GM12878 (cell line): ENCODE measurements around the gene NUDT1. TPM values are rescaled to one million over a fixed set of nuclear protein-coding genes. Genes with fewer than 3 reads are reported as not detected.

ENCODE experiments used
- ATAC-seq: fragments of 200-7000 bp; cut with Tn5 transposase; 3 replicates; pipeline ENCODE4 v1.9.1; 2020; ENCODE audit warnings: mild to moderate bottlenecking, moderate library complexity
- Bru-seq: library from RNA; stranded (reverse); fragments of 400-500 nt; gene quantifications from one replicate; lab custom pipeline; 2021; lab: Mats Ljungman, UMichigan
- BruChase-seq, 2 experiments: library from RNA; stranded (reverse); fragments of 400-500 nt; gene quantifications; one replicate each; lab custom pipeline; 2021; lab: Mats Ljungman, UMichigan
- BruUV-seq: library from RNA; stranded (reverse); fragments of 400-500 nt; replicated peaks from 2 replicates; lab custom pipeline; 2021; lab: Mats Ljungman, UMichigan
- CTCF ChIA-PET: fragments of 300-600 bp; sonication (Branson Sonifier 250); formaldehyde crosslinking; extraction: SDS; loops from one replicate; lab custom pipeline; 2021; ENCODE audit warnings: inconsistent platforms; lab: Yijun Ruan, JAX
- POLR2A ChIA-PET: fragments of 350-600 bp; formaldehyde crosslinking; extraction: SDS; loops from one replicate; lab custom pipeline; 2021; ENCODE audit warnings: inconsistent platforms; lab: Charles Lee
- RAD21 ChIA-PET: fragments of 300-600 bp; sonication (Branson Sonifier 250); formaldehyde crosslinking; loops from one replicate; lab custom pipeline; 2023; ENCODE audit warnings: antibody characterized with exemption; ENCODE audit not compliant: unreplicated experiment; lab: Charles Lee
- SMC1A ChIA-PET: fragments of 300-600 bp; sonication (Branson Sonifier 250); formaldehyde crosslinking; loops from one replicate; lab custom pipeline; 2023; ENCODE audit not compliant: unreplicated experiment, uncharacterized antibody; lab: Charles Lee
- DNase-seq: peaks from one replicate; pipeline ENCODE4 v3.0.0-alpha.2; 2011; ENCODE audit warnings: low read depth, low spot score
- FAIRE-seq: peaks from 3 replicates; lab custom pipeline; 2011; peaks lifted over from hg19 to GRCh38; lab: Jason Lieb, UNC
- H2AFZ ChIP-seq: 2 replicates; pipeline ENCODE4 v1.6.0; 2011; ENCODE audit warnings: low read depth, low read length, control low read depth; ENCODE audit not compliant: control insufficient read depth
- H3K27ac ChIP-seq: 2 replicates; pipeline ENCODE4 v1.5.1; 2011; ENCODE audit warnings: control low read depth; ENCODE audit not compliant: control insufficient read depth, insufficient read depth
- H3K27me3 ChIP-seq, 2 experiments: replicated peaks in 1 of 2; 2 replicates each; pipeline versions ENCODE4 v1.6.0 to v1.6.1; 2011; ENCODE audit warnings: low read length in 1 of 2; ENCODE audit not compliant: control insufficient read depth in 2 of 2, insufficient read depth in 2 of 2
- H3K36me3 ChIP-seq, 2 experiments: 2 replicates each; pipeline ENCODE4 v1.5.1; 2011; ENCODE audit warnings: low read length in 1 of 2; ENCODE audit not compliant: control insufficient read depth in 2 of 2, insufficient read depth in 2 of 2
- H3K4me1 ChIP-seq: 2 replicates; pipeline ENCODE4 v1.6.1; 2011; ENCODE audit warnings: mild to moderate bottlenecking, low read length, moderate library complexity, mixed read lengths; ENCODE audit not compliant: control insufficient read depth, insufficient read depth
- H3K4me2 ChIP-seq: 2 replicates; pipeline ENCODE4 v1.6.0; 2011; ENCODE audit warnings: control low read depth; ENCODE audit not compliant: control insufficient read depth, insufficient read depth
- H3K4me3 ChIP-seq: fragments of 200-600 bp; sonication (generic); 2 replicates; pipeline ENCODE4 v1.5.1; 2016
- H3K79me2 ChIP-seq: 2 replicates; pipeline ENCODE4 v1.6.0; 2011; ENCODE audit warnings: low read length; ENCODE audit not compliant: control insufficient read depth, insufficient read depth
- H3K9ac ChIP-seq: 2 replicates; pipeline ENCODE4 v1.8.0; 2011; ENCODE audit warnings: low read length, control low read depth, mixed read lengths; ENCODE audit not compliant: control insufficient read depth, insufficient read depth
- H3K9me3 ChIP-seq: replicated peaks from 3 replicates; pipeline ENCODE4 v1.5.1; 2011; ENCODE audit warnings: mild to moderate bottlenecking, low read length; ENCODE audit not compliant: control insufficient read depth, insufficient read depth
- H4K20me1 ChIP-seq: 2 replicates; pipeline ENCODE4 v1.6.0; 2011; ENCODE audit not compliant: control insufficient read depth, insufficient read depth
- BACH1 ChIP-seq: fragments of 450-650 bp; IDR thresholded peaks from 2 replicates; pipeline ENCODE4 v1.6.1; 2017; ENCODE audit warnings: mild to moderate bottlenecking, borderline replicate concordance
- BHLHE40 ChIP-seq, 2 experiments: fragments of 450-650 bp in 1 of 2; IDR thresholded peaks; 2 replicates each; pipeline ENCODE4 v1.6.1; 2011 to 2017; ENCODE audit warnings: low read depth in 2 of 2, borderline replicate concordance in 1 of 2, improper control_type of control experiment in 1 of 2, low read length in 1 of 2, mild to moderate bottlenecking in 1 of 2
- HCFC1 ChIP-seq: fragments of 150-350 bp; IDR thresholded peaks from 2 replicates; pipeline ENCODE4 v1.6.1; 2014; ENCODE audit warnings: low read length
- MEF2B ChIP-seq: fragments of 450-650 bp; IDR thresholded peaks from 2 replicates; pipeline ENCODE4 v1.6.1; 2018; ENCODE audit warnings: mild to moderate bottlenecking, moderate library complexity; ENCODE audit not compliant: partially characterized antibody, poor library complexity, severe bottlenecking
- PML ChIP-seq: IDR thresholded peaks from 2 replicates; pipeline ENCODE4 v1.6.1; 2012; ENCODE audit warnings: low read length, inconsistent platforms
- POLR2AphosphoS2 ChIP-seq: IDR thresholded peaks from 2 replicates; pipeline ENCODE4 v1.6.1; 2011; ENCODE audit warnings: low read depth, mild to moderate bottlenecking, low read length, improper control_type of control experiment, moderate library complexity
- RELA ChIP-seq: fragments of 450-650 bp; IDR thresholded peaks from 2 replicates; pipeline ENCODE4 v1.8.0; 2014; ENCODE audit warnings: borderline replicate concordance; ENCODE audit not compliant: partially characterized antibody
- ZBTB11 ChIP-seq: fragments of 450-650 bp; formaldehyde crosslinking; IDR thresholded peaks from 2 replicates; pipeline ENCODE4 v1.5.0; 2022; ENCODE audit warnings: mild to moderate bottlenecking, missing genetic modification characterization
- ZNF207 ChIP-seq: fragments of 450-650 bp; IDR thresholded peaks from 2 replicates; pipeline ENCODE4 v1.6.1; 2014; ENCODE audit warnings: antibody characterized with exemption, mild to moderate bottlenecking, borderline replicate concordance
- ZNF622 ChIP-seq: fragments of 450-650 bp; IDR thresholded peaks from 2 replicates; pipeline ENCODE4 v1.6.1; 2017; ENCODE audit warnings: mild to moderate bottlenecking, inconsistent platforms
- WGBS: methylation state at CpG from one replicate; pipeline ENCODE4 v1.1.6; 2016; ENCODE audit warnings: low lambda C conversion rate; ENCODE audit not compliant: insufficient replicate concordance, insufficient coverage; ENCODE audit errors: missing lambda C conversion rate; 5-methylcytosine and 5-hydroxymethylcytosine counted together
- in situ Hi-C: fragments of 300-500 bp; cut with MboI; formaldehyde crosslinking; loops from 9 replicates; pipeline ENCODE4 v1.14.3; 2018; ENCODE audit warnings: mixed read lengths
- intact Hi-C: fragments of 100-400 bp; cut with micrococcal nuclease; formaldehyde crosslinking; loops from one replicate; pipeline ENCODE4 v1.14.2; 2022; ENCODE audit not compliant: unreplicated experiment
- long read RNA-seq, 2 experiments: library from polyadenylated mRNA; unstranded; transcript quantifications; one replicate each; pipeline ENCODE4 v2.0.0, GENCODE V29; 2019 to 2020
- polyA minus RNA-seq, 3 experiments: library from RNA; depleted of rRNA, polyadenylated mRNA; stranded (reverse); fragments of >200 nt; gene quantifications; 2 replicates each; pipeline ENCODE4 v1.2.3, GENCODE V29; 2011
- polyA plus RNA-seq, 11 experiments: library from polyadenylated mRNA; depleted of rRNA in 4 of 11; unstranded in 6 of 11; stranded (reverse) in 5 of 11; fragments of >200 nt; fragmentation: Nextera tagmentation in 4 of 11; fragmentation: Illumina TruSeq in 1 of 11; extraction: Ambion mirVana in 4 of 11; extraction: Trizol in 1 of 11; gene quantifications; 1 replicate in 1 of 11; 2 replicates in 10 of 11; pipeline versions ENCODE4 v1.2.1 to v1.2.3, GENCODE V29; 2011 to 2016; ENCODE audit warnings: inconsistent platforms in 2 of 11, missing spikeins in 2 of 11, low read depth in 1 of 11
- total RNA-seq, 4 experiments: library from RNA; depleted of rRNA in 3 of 4; stranded (reverse); fragments of >200 nt in 3 of 4; fragmentation: Illumina TruSeq in 1 of 4; extraction: Trizol in 1 of 4; gene quantifications; 2 replicates each; pipeline versions ENCODE4 v1.2.1 to v1.2.3, GENCODE V29; 2013 to 2021

NUDT1 gene
- 4.4 and 5.3 TPM in 2 replicates for total RNA-seq (2013; cell fraction: nucleolus; rRNA removed)
- total RNA-seq (2014; rRNA removed) (71.4 and 81.6 TPM in 2 replicates), total RNA-seq (2014; rRNA removed; fragmentation: Illumina TruSeq; extraction: Trizol) (56.4 and 58.1 TPM in 2 replicates), total RNA-seq (2021) (62.1 TPM in 2 replicates), polyA plus RNA-seq (2011; rRNA removed) (24.1 and 40.2 TPM in 2 replicates), polyA plus RNA-seq (2014; fragmentation: Illumina TruSeq; extraction: Trizol) (7.7 and 36.7 TPM in 2 replicates), polyA plus RNA-seq (2014; fragmentation: Nextera tagmentation; extraction: Ambion mirVana) (10 to 100 TPM in 1 of 2 experiments, 1 to 10 TPM in 1; 7.7 to 23.3 TPM), polyA plus RNA-seq (2014; rRNA removed) (77.5 and 87.5 TPM in 2 replicates), polyA plus RNA-seq (2016; fragmentation: Nextera tagmentation; extraction: Ambion mirVana) (100 to 1,000 TPM; 115 to 122 TPM), polyA minus RNA-seq (2011; rRNA and poly(A)+ RNA removed) (18.9 and 42.0 TPM in 2 replicates), Bru-seq, nascent RNA (percentile 53 among the genes with signal in this experiment), BruChase-seq, experiment 1, labeled RNA remaining after a 6-hour chase (percentile 51 among the genes with signal in this experiment), BruChase-seq, experiment 2, labeled RNA remaining after a 2-hour chase (percentile 46 among the genes with signal in this experiment)
- 44.4 TPM for polyA plus RNA-seq (2011; ENCODE audit: low read depth)
- polyA plus RNA-seq (2011; cell fraction: cytosol; rRNA removed), result 61.4 and 74.1 TPM in 2 replicates
- polyA plus RNA-seq (2011; cell fraction: nucleus; rRNA removed), result 36.5 and 38.9 TPM in 2 replicates
- polyA plus RNA-seq (2012), result 51.4 and 59.5 TPM in 2 replicates
- 14.9 and 15.0 TPM in 2 replicates for polyA minus RNA-seq (2011; cell fraction: cytosol; rRNA and poly(A)+ RNA removed)
- polyA minus RNA-seq (2011; cell fraction: nucleus; rRNA and poly(A)+ RNA removed), result 7.5 and 9.6 TPM in 2 replicates
- long read RNA-seq, experiment 1, transcript NUDT1-206 (3 exons, 714 nt), result major isoform, 8 of 20 reads
- long read RNA-seq, experiment 1, transcript NUDT1-203 (4 exons, 662 nt), result minor isoform, 6 of 20 reads
- long read RNA-seq, experiment 1, partial matches to known transcripts, result 0 of 20 reads
- long read RNA-seq, experiment 1, other reads (novel, unspliced or antisense), result 0 of 20 reads
- long read RNA-seq, experiment 2, transcript NUDT1-203 (4 exons, 662 nt), result major isoform, 14 of 47 reads
- long read RNA-seq, experiment 2, transcript NUDT1-206 (3 exons, 714 nt), result major isoform, 14 of 47 reads
- long read RNA-seq, experiment 2, partial matches to known transcripts, result 1 of 47 reads
- long read RNA-seq, experiment 2, other reads (novel, unspliced or antisense), result 7 of 47 reads

- peak within 1 kb of the TSS; percentile 84 for H3K27ac ChIP-seq
- ChIA-PET CTCF (interaction anchor here (0.8 to 3.1 kb wide), 4 partner anchors 10 to 142 kb away, joined by 3 to 23 read pairs (median 4); no protein-coding TSS in a partner anchor), POLR2A (interaction anchor here (0.6 to 2.0 kb wide), 8 partner anchors 10 to 314 kb away, joined by 3 to 10 read pairs (median 4); partner anchors contain the start of gene MAD1L1), SMC1A (interaction anchor here (0.7 to 2.4 kb wide), 8 partner anchors 17 to 143 kb away, joined by 3 to 9 read pairs (median 4); partner anchors contain the start of gene EIF3B), RAD21 (interaction anchor here (0.8 to 1.7 kb wide), 8 partner anchors 10 to 142 kb away, joined by 3 to 7 read pairs (median 3); partner anchors contain the start of gene MAD1L1)
- peaks cover 53% of the 10 kb centered on the region for H3K4me1 ChIP-seq
- no peaks in the 10 kb centered on the region for H3K27me3 ChIP-seq
- ATAC-seq (peak; percentile 80), DNase-seq (no peak), FAIRE-seq (peak; percentile 54)
- peak within 1 kb of the TSS; percentile 92 for H3K9ac ChIP-seq
- in situ Hi-C loops (no loop called here), intact Hi-C loops (loop anchor here (5.0 kb wide), 1 partner anchor 70 kb away; the partner anchor contains the start of gene SNX8)
- no peaks in the 10 kb centered on the region; the same call in 1 of the 3 replicates for H3K9me3 ChIP-seq
- peaks cover 7 to 18% of the 10 kb centered on the region in 2 experiments for H3K36me3 ChIP-seq
- no TSS peak for BruUV-seq
- H3K4me3 ChIP-seq, result peak within 1 kb of the TSS; percentile 83
- under 1% methylated on average over 62 of the region's 81 CpGs for WGBS
- H3K79me2 ChIP-seq, result peaks cover 34% of the 10 kb centered on the region
- peak within 1 kb of the TSS; percentile 81 for H2AFZ ChIP-seq
- H3K4me2 ChIP-seq, result peak within 1 kb of the TSS; percentile 72
- no peaks in the 10 kb centered on the region for H4K20me1 ChIP-seq
- TF ChIP-seq ZNF622 (no peak), RELA (peak; percentile 72), POLR2AphosphoS2 (peak; percentile 84), BACH1 (peak; percentile 62; the same call in 1 of the 2 replicates), ZBTB11 (CRISPR knock-in tag) (0 out of 2 replicates have a peak, but pooled peaks have one; percentile 11), MEF2B (no peak), HCFC1 (peak; percentile 48), ZNF207 (0 out of 2 replicates have a peak, but pooled peaks have one; percentile 50), PML (peak; percentile 80; the same call in 1 of the 2 replicates), BHLHE40 (IDR thresholded peaks at IDR 0.05; ENCODE audit: borderline replicate concordance in 1 of 2, low read depth in 2 of 2, low read length in 1 of 2) (peak; percentile 30 to 81; a peak in 3 of 4 replicates)
Measured at GRCh38 chr7:2241580-2242540, at the start of gene NUDT1, which contains the start of gene MRM2. NUDT1 (plus strand) TSS chr7:2242226; CDS start chr7:2244575, 2,349 bp downstream. MRM2 (minus strand) TSS chr7:2242205; CDS start chr7:2242169, 36 bp downstream.
